Measurements from ENCODE around the gene PTPRD.
"Not testable (repeated sequence)": the region's sequence is repeated elsewhere in the genome, so short reads cannot be mapped to it uniquely, and the experiment has no call there.

DNA sequence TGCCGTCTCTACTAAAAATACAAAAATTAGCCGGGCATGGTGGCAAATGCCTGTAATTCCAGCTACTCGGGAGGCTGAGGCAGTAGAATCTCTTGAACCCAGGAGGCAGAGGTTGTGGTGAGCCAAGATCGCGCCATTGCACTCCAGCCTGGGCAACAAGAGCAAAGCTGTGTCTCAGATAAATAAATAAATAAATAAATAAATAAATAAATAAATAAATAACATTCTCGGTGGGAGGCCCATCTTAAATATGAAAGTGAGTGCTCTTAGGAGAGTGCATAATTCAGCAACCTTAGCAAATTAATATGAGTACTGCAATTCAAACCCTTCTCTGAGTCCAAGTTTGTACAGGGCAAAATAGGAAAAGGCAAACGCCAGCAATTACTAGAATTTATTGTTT is 1302.1 kb downstream of the PTPRD start:
- TF ChIP-seq, protein P1, sequence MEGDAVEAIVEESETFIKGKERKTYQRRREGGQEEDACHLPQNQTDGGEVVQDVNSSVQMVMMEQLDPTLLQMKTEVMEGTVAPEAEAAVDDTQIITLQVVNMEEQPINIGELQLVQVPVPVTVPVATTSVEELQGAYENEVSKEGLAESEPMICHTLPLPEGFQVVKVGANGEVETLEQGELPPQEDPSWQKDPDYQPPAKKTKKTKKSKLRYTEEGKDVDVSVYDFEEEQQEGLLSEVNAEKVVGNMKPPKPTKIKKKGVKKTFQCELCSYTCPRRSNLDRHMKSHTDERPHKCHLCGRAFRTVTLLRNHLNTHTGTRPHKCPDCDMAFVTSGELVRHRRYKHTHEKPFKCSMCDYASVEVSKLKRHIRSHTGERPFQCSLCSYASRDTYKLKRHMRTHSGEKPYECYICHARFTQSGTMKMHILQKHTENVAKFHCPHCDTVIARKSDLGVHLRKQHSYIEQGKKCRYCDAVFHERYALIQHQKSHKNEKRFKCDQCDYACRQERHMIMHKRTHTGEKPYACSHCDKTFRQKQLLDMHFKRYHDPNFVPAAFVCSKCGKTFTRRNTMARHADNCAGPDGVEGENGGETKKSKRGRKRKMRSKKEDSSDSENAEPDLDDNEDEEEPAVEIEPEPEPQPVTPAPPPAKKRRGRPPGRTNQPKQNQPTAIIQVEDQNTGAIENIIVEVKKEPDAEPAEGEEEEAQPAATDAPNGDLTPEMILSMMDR (IDR thresholded peaks at IDR 0.05) = not testable (repeated sequence)
- TF ChIP-seq EZH2 (IDR thresholded peaks at IDR 0.05; ENCODE audit: borderline replicate concordance, insufficient read depth, low read depth, low read length, poor library complexity, severe bottlenecking) = not testable (repeated sequence)

Measured in B cell (primary cell).